ENCODE data around the gene ATXN7L1.

ATXN7L1 gene

DNA sequence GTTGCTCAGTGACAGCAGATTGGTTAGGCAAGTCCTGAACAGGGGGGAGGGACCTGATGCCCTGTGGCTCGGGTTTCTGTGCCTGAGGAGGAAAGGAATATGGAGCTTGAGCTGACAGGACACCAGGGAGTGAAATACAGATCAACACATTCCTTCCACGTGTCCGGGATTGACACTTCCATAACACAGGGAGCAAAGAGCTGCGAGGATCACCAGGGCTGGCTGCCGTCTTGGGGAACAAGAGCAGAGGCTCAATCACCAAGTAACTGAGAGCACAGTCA is 258.4 kb downstream of the ATXN7L1 start:
- no CpG with 5 or more reads among the region's 5 CpGs for WGBS (ENCODE audit: extremely low coverage, insufficient coverage, insufficient read length)
- no peak overlapping the region for H4K8ac ChIP-seq (ENCODE audit: low read depth, low read length)
- no peak overlapping the region for H2BK120ac ChIP-seq (ENCODE audit: insufficient read depth, low read length, poor library complexity)
- H3K4me3 ChIP-seq (ENCODE audit: low read depth, low read length) = no peak overlapping the region
- H3K36me3 ChIP-seq (ENCODE audit: control insufficient read depth in 1 of 2, insufficient read depth in 2 of 2, low read length in 2 of 2) = peaks cover 3 to 6% of the 10 kb centered on the region in 2 experiments
- H3K4me2 ChIP-seq (ENCODE audit: low read length) = no peak overlapping the region
- no peak overlapping the region for H3K18ac ChIP-seq (ENCODE audit: low read length)
- H3K27ac ChIP-seq (ENCODE audit: low read depth, low read length) = no peak overlapping the region
- no peaks in the 10 kb centered on the region for H3K79me1 ChIP-seq (ENCODE audit: low read length)
- no peaks in the 10 kb centered on the region for H3K4me1 ChIP-seq (ENCODE audit: control insufficient read depth in 1 of 2, insufficient read depth in 2 of 2, low read length in 2 of 2)
- no peak overlapping the region for H3K23ac ChIP-seq (ENCODE audit: low read length)
- no peak overlapping the region for H3K9ac ChIP-seq (ENCODE audit: low read length)
- no peaks in the 10 kb centered on the region for H3K27me3 ChIP-seq (ENCODE audit: insufficient read depth, low read length)
- no peaks in the 10 kb centered on the region for H3K9me3 ChIP-seq (ENCODE audit: insufficient read depth, low read depth, low read length)
- no peaks in the 10 kb centered on the region for H3K79me2 ChIP-seq (ENCODE audit: control insufficient read depth, insufficient read depth, low read length, poor library complexity)
- no peak for DNase-seq
- H2AK5ac ChIP-seq (ENCODE audit: low read length) = no peak overlapping the region
- no peak overlapping the region for H2BK5ac ChIP-seq (ENCODE audit: low read depth, low read length, poor library complexity)
- no peak overlapping the region for H4K91ac ChIP-seq (ENCODE audit: low read depth, low read length)
- H3K14ac ChIP-seq (ENCODE audit: low read length) = no peak overlapping the region
- H3K4ac ChIP-seq (ENCODE audit: low read depth, low read length) = no peak overlapping the region
- no peak overlapping the region for H2BK12ac ChIP-seq (ENCODE audit: low read length)
- H4K12ac ChIP-seq (ENCODE audit: low read depth, low read length) = no peak overlapping the region
- no peak overlapping the region for H2AFZ ChIP-seq (ENCODE audit: insufficient read depth, low read length, poor library complexity)

DNA sequence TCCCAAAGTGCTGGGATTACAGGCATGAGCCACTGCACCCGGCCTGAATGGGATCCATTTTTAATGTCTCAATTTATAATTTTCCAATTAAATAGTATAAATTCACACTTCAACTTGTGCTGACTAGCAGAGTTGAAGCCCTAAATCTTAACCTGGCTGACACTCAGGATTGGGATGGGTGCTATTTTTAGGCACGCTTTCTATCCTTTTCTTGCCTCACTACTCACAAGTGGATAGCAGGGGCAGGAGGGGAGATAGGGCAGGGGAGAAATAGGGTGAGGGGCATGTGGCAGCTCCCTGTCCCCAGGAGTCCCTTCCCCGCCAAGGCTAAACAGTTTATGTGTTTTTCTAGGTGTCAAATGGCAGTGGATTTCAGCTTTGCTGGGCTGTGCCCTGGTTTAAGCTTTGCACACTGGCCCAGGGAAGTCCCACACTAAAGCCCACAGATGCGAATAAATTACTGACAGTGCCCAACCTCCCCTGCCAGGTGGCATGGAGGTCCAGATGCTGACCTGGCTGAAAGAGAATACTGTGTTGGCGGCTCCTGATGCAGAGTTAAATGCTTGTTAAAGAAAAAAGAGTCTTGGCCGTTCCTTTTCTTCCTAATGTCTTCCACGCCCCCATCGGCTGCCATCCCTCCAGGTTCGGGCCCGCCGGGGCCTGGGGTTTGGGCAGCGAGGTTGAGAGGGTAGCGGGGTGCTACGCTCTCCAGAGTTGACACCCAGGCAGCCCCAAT is 259.0 kb downstream of the ATXN7L1 start:
- Histone ChIP-seq H2AK5ac (ENCODE audit: low read length) (no peak overlapping the region), H2BK5ac (ENCODE audit: low read depth, low read length, poor library complexity) (no peak overlapping the region), H4K91ac (ENCODE audit: low read depth, low read length) (no peak overlapping the region), H4K12ac (ENCODE audit: low read depth, low read length) (no peak overlapping the region), H3K9me3 (ENCODE audit: insufficient read depth, low read depth, low read length) (no peaks in the 10 kb centered on the region), H3K27ac (ENCODE audit: low read depth, low read length) (no peak overlapping the region), H3K27me3 (ENCODE audit: insufficient read depth, low read length) (no peaks in the 10 kb centered on the region), H3K9ac (ENCODE audit: low read length) (no peak overlapping the region), H2BK120ac (ENCODE audit: insufficient read depth, low read length, poor library complexity) (no peak overlapping the region), H2BK12ac (ENCODE audit: low read length) (no peak overlapping the region), H4K8ac (ENCODE audit: low read depth, low read length) (no peak overlapping the region), H3K4ac (ENCODE audit: low read depth, low read length) (no peak overlapping the region), H3K79me2 (ENCODE audit: control insufficient read depth, insufficient read depth, low read length, poor library complexity) (no peaks in the 10 kb centered on the region), H3K79me1 (ENCODE audit: low read length) (no peaks in the 10 kb centered on the region), H3K18ac (ENCODE audit: low read length) (no peak overlapping the region), H3K36me3 (ENCODE audit: control insufficient read depth in 1 of 2, insufficient read depth in 2 of 2, low read length in 2 of 2) (peaks cover 3% of the 10 kb centered on the region in 2 experiments), H2AFZ (ENCODE audit: insufficient read depth, low read length, poor library complexity) (no peak overlapping the region), H3K4me3 (ENCODE audit: low read depth, low read length) (no peak overlapping the region), H3K23ac (ENCODE audit: low read length) (no peak overlapping the region), H3K4me2 (ENCODE audit: low read length) (no peak overlapping the region), H3K4me1 (ENCODE audit: control insufficient read depth in 1 of 2, insufficient read depth in 2 of 2, low read length in 2 of 2) (no peaks in the 10 kb centered on the region), H3K14ac (ENCODE audit: low read length) (no peak overlapping the region)
- DNase-seq = no peak
- WGBS (ENCODE audit: extremely low coverage, insufficient coverage, insufficient read length) = no CpG with 5 or more reads among the region's 14 CpGs

DNA sequence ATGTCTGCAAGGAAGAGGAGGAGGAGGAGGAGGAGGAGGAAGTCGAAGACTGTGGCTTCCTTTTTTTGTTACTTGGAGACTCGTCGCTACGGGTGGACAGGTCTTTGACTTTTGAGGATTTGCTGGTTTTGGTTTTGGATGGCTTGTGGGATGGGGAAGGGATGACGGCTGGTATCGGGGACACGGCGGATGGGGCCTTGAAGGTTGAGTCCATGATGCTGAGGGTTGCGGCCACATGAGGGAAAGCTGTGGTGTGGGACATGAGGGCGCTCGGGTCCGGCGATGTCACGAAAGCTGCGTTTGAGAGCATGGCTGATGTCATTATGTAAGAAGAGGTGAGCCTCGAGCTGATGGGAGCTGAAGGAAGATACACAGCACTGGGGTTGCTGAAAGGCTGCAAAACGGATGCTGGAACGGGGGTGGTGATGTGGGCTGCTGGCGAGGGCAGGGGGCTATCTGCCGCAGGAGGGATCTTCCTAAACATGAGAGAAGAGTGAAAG is 262.0 kb downstream of the ATXN7L1 start:
- Histone ChIP-seq H2BK5ac (ENCODE audit: low read depth, low read length, poor library complexity) (no peak overlapping the region), H4K91ac (ENCODE audit: low read depth, low read length) (no peak overlapping the region), H4K12ac (ENCODE audit: low read depth, low read length) (no peak overlapping the region), H3K23ac (ENCODE audit: low read length) (no peak overlapping the region), H2BK120ac (ENCODE audit: insufficient read depth, low read length, poor library complexity) (no peak overlapping the region), H3K4me2 (ENCODE audit: low read length) (no peak overlapping the region), H3K14ac (ENCODE audit: low read length) (no peak overlapping the region), H3K79me2 (ENCODE audit: control insufficient read depth, insufficient read depth, low read length, poor library complexity) (no peaks in the 10 kb centered on the region), H3K4me1 (ENCODE audit: control insufficient read depth in 1 of 2, insufficient read depth in 2 of 2, low read length in 2 of 2) (peaks cover 6 to 9% of the 10 kb centered on the region in 2 experiments), H3K27ac (ENCODE audit: low read depth, low read length) (no peak overlapping the region), H2BK12ac (ENCODE audit: low read length) (no peak overlapping the region), H3K4me3 (ENCODE audit: low read depth, low read length) (no peak overlapping the region), H3K9me3 (ENCODE audit: insufficient read depth, low read depth, low read length) (no peaks in the 10 kb centered on the region), H3K27me3 (ENCODE audit: insufficient read depth, low read length) (no peaks in the 10 kb centered on the region), H2AK5ac (ENCODE audit: low read length) (no peak overlapping the region), H3K9ac (ENCODE audit: low read length) (no peak overlapping the region), H3K36me3 (ENCODE audit: control insufficient read depth in 1 of 2, insufficient read depth in 2 of 2, low read length in 2 of 2) (peaks cover 3% of the 10 kb centered on the region in 2 experiments), H4K8ac (ENCODE audit: low read depth, low read length) (no peak overlapping the region), H3K18ac (ENCODE audit: low read length) (no peak overlapping the region), H3K4ac (ENCODE audit: low read depth, low read length) (no peak overlapping the region), H3K79me1 (ENCODE audit: low read length) (no peaks in the 10 kb centered on the region), H2AFZ (ENCODE audit: insufficient read depth, low read length, poor library complexity) (no peak overlapping the region)
- no CpG with 5 or more reads among the region's 20 CpGs for WGBS (ENCODE audit: extremely low coverage, insufficient coverage, insufficient read length)
- no peak for DNase-seq

DNA sequence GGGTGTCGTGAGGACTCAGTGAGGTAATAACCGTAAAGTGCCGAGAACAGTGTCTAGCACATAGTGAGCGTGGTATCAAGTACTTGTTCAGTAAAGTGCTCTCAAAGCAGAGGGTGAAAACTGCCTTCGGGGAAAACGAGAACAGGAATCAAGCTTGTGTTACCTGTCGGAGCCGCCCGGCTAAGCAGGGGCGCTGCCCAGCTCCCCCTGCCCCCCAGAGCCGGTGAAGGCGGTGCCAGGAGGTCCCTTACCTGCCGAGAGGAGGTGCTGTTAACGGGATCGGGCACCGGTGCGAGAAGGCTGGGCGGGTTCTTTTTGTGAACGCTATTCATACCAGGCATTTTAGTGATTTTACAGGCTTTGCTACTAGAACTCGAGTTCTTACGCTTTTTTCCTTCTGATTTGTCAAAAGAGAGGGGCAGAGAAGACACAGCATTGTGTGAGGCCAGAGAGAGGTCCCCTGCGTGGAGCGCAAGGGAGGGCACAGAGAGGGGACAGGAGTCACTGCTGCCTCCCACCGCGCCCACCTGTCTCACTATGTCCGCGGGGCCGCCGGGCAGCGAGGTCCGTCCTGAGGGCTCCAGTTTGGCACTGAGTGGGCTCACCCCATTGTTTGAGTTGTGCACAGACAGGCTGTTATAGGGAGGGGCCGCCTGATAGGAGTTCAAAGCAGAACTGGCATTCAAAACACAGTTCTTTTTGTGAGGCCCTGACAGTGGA is 262.6 kb downstream of the ATXN7L1 start:
- WGBS (ENCODE audit: extremely low coverage, insufficient coverage, insufficient read length) = no CpG with 5 or more reads among the region's 32 CpGs
- Histone ChIP-seq H3K18ac (ENCODE audit: low read length) (no peak overlapping the region), H4K12ac (ENCODE audit: low read depth, low read length) (no peak overlapping the region), H2AFZ (ENCODE audit: insufficient read depth, low read length, poor library complexity) (no peak overlapping the region), H3K4ac (ENCODE audit: low read depth, low read length) (no peak overlapping the region), H3K9me3 (ENCODE audit: insufficient read depth, low read depth, low read length) (no peaks in the 10 kb centered on the region), H3K79me2 (ENCODE audit: control insufficient read depth, insufficient read depth, low read length, poor library complexity) (no peaks in the 10 kb centered on the region), H3K79me1 (ENCODE audit: low read length) (no peaks in the 10 kb centered on the region), H3K9ac (ENCODE audit: low read length) (no peak overlapping the region), H4K91ac (ENCODE audit: low read depth, low read length) (no peak overlapping the region), H3K4me2 (ENCODE audit: low read length) (no peak overlapping the region), H3K36me3 (ENCODE audit: control insufficient read depth in 1 of 2, insufficient read depth in 2 of 2, low read length in 2 of 2) (peaks cover 3% of the 10 kb centered on the region in 2 experiments), H4K8ac (ENCODE audit: low read depth, low read length) (no peak overlapping the region), H2BK120ac (ENCODE audit: insufficient read depth, low read length, poor library complexity) (no peak overlapping the region), H3K4me3 (ENCODE audit: low read depth, low read length) (no peak overlapping the region), H2AK5ac (ENCODE audit: low read length) (no peak overlapping the region), H3K14ac (ENCODE audit: low read length) (no peak overlapping the region), H3K23ac (ENCODE audit: low read length) (no peak overlapping the region), H2BK12ac (ENCODE audit: low read length) (no peak overlapping the region), H3K4me1 (ENCODE audit: control insufficient read depth in 1 of 2, insufficient read depth in 2 of 2, low read length in 2 of 2) (peaks cover 6 to 9% of the 10 kb centered on the region in 2 experiments), H3K27me3 (ENCODE audit: insufficient read depth, low read length) (no peaks in the 10 kb centered on the region), H3K27ac (ENCODE audit: low read depth, low read length) (no peak overlapping the region), H2BK5ac (ENCODE audit: low read depth, low read length, poor library complexity) (no peak overlapping the region)
- DNase-seq = no peak

Data from trophoblast cell (in vitro differentiated cells and primary cell).